H9 (cell line): Measurements from ENCODE around the gene RRAGD. TPM values are rescaled to one million over a fixed set of nuclear protein-coding genes. Genes with fewer than 3 reads are reported as not detected.

ENCODE experiments used
- DNase-seq: peaks from one replicate; pipeline ENCODE4 v3.0.0-alpha.2; 2017
- H2AFZ ChIP-seq: one replicate; pipeline ENCODE4 v1.6.1; 2013; ENCODE audit warnings: mild to moderate bottlenecking, low read length, control low read depth, moderate library complexity
- H2AK5ac ChIP-seq: 2 replicates; pipeline ENCODE4 v1.6.1; 2013; ENCODE audit warnings: low read length, control low read depth, mixed read lengths; ENCODE audit not compliant: insufficient read length
- H2BK120ac ChIP-seq: one replicate; pipeline ENCODE4 v1.6.1; 2013; ENCODE audit warnings: low read depth, mild to moderate bottlenecking, low read length, control low read depth, inconsistent platforms; ENCODE audit not compliant: poor library complexity, severe bottlenecking
- H2BK12ac ChIP-seq: 2 replicates; pipeline ENCODE4 v1.6.1; 2013; ENCODE audit warnings: low read length, control low read depth, mixed read lengths, low read depth; ENCODE audit not compliant: insufficient read length
- H2BK15ac ChIP-seq: 2 replicates; pipeline ENCODE4 v1.6.1; 2013; ENCODE audit warnings: low read depth, low read length, control low read depth
- H2BK20ac ChIP-seq: one replicate; pipeline ENCODE4 v1.6.1; 2013; ENCODE audit warnings: low read depth, mild to moderate bottlenecking, low read length, control low read depth, inconsistent platforms; ENCODE audit not compliant: poor library complexity, severe bottlenecking
- H2BK5ac ChIP-seq: 2 replicates; pipeline ENCODE4 v1.6.1; 2013; ENCODE audit warnings: low read length, control low read depth, mixed read lengths; ENCODE audit not compliant: insufficient read length
- H3K14ac ChIP-seq: 2 replicates; pipeline ENCODE4 v1.6.1; 2013; ENCODE audit warnings: low read length, control low read depth; ENCODE audit not compliant: insufficient read depth
- H3K18ac ChIP-seq: 2 replicates; pipeline ENCODE4 v1.6.1; 2013; ENCODE audit warnings: low read depth, mild to moderate bottlenecking, mixed read lengths, low read length, control low read depth; ENCODE audit not compliant: insufficient read length
- H3K23ac ChIP-seq: 2 replicates; pipeline ENCODE4 v1.6.1; 2013; ENCODE audit warnings: low read length, control low read depth, mixed read lengths, low read depth; ENCODE audit not compliant: insufficient read length
- H3K23me2 ChIP-seq: 2 replicates; pipeline ENCODE4 v1.6.1; 2013; ENCODE audit warnings: low read depth, mild to moderate bottlenecking, mixed read lengths, low read length, control low read depth; ENCODE audit not compliant: insufficient read length, poor library complexity, severe bottlenecking
- H3K27ac ChIP-seq: 2 replicates; pipeline ENCODE4 v1.5.1; 2013; ENCODE audit warnings: low read length, control low read depth, mixed read lengths, low read depth; ENCODE audit not compliant: insufficient read length
- H3K27me3 ChIP-seq: 2 replicates; pipeline ENCODE4 v1.6.1; 2013; ENCODE audit warnings: low read length, control low read depth, inconsistent platforms; ENCODE audit not compliant: insufficient read depth
- H3K4ac ChIP-seq: 2 replicates; pipeline ENCODE4 v1.6.1; 2013; ENCODE audit warnings: low read depth, mild to moderate bottlenecking, control low read depth, inconsistent platforms, low read length, moderate library complexity
- H3K4me1 ChIP-seq: 2 replicates; pipeline ENCODE4 v1.6.1; 2013; ENCODE audit warnings: low read length, control low read depth, inconsistent platforms; ENCODE audit not compliant: insufficient read depth
- H3K4me2 ChIP-seq: 2 replicates; pipeline ENCODE4 v1.6.1; 2013; ENCODE audit warnings: low read length, control low read depth, mixed read lengths; ENCODE audit not compliant: insufficient read length, insufficient read depth
- H3K56ac ChIP-seq: 2 replicates; pipeline ENCODE4 v1.6.1; 2013; ENCODE audit warnings: low read depth, mild to moderate bottlenecking, mixed read lengths, low read length, control low read depth; ENCODE audit not compliant: insufficient read length
- H3K79me1 ChIP-seq: 2 replicates; pipeline ENCODE4 v1.6.1; 2013; ENCODE audit warnings: low read depth, mild to moderate bottlenecking, moderate library complexity, low read length, control low read depth, inconsistent platforms; ENCODE audit not compliant: insufficient read depth, poor library complexity, severe bottlenecking
- H3K79me2 ChIP-seq: 2 replicates; pipeline ENCODE4 v1.6.1; 2013; ENCODE audit warnings: low read length, control low read depth, inconsistent platforms; ENCODE audit not compliant: insufficient read depth
- H3K9ac ChIP-seq: 2 replicates; pipeline ENCODE4 v1.6.1; 2013; ENCODE audit warnings: low read length, control low read depth, mixed read lengths; ENCODE audit not compliant: insufficient read length; ENCODE audit errors: extremely low read depth
- H3K9me3 ChIP-seq: one replicate; pipeline ENCODE4 v1.6.1; 2013; ENCODE audit warnings: low read depth, low read length, inconsistent platforms; ENCODE audit not compliant: control insufficient read depth
- H3T11ph ChIP-seq: one replicate; pipeline ENCODE4 v1.6.1; 2013; ENCODE audit warnings: mild to moderate bottlenecking, low read length, control low read depth, inconsistent platforms
- H4K20me1 ChIP-seq: one replicate; pipeline ENCODE4 v1.6.1; 2013; ENCODE audit not compliant: control insufficient read depth, insufficient read length, insufficient read depth
- H4K5ac ChIP-seq: 2 replicates; pipeline ENCODE4 v1.6.1; 2013; ENCODE audit warnings: low read depth, mild to moderate bottlenecking, mixed read lengths, low read length, control low read depth; ENCODE audit not compliant: insufficient read length
- H4K8ac ChIP-seq: replicated peaks from 2 replicates; pipeline ENCODE4 v1.6.1; 2013; ENCODE audit warnings: low read length, control low read depth, mixed read lengths, low read depth; ENCODE audit not compliant: insufficient read length
- H4K91ac ChIP-seq: 2 replicates; pipeline ENCODE4 v1.6.1; 2013; ENCODE audit warnings: low read depth, mild to moderate bottlenecking, moderate library complexity, mixed read lengths, low read length, control low read depth; ENCODE audit not compliant: insufficient read length
- H3K27ac Mint-ChIP-seq, 3 experiments: 2 replicates in 2 of 3; 3 replicates in 1 of 3; pipeline ENCODE4 v1.8.0; 2020 to 2021; ENCODE audit warnings: mixed read lengths in 3 of 3, mild to moderate bottlenecking in 1 of 3, moderate library complexity in 1 of 3
- H3K27me3 Mint-ChIP-seq: 2 replicates; pipeline ENCODE4 v1.8.0; 2021; ENCODE audit warnings: low read depth, mild to moderate bottlenecking, moderate library complexity, mixed read lengths
- H3K36me3 Mint-ChIP-seq, 3 experiments: 2 replicates in 2 of 3; 3 replicates in 1 of 3; pipeline ENCODE4 v1.8.0; 2020 to 2021; ENCODE audit warnings: low read depth in 3 of 3, mixed read lengths in 3 of 3; ENCODE audit not compliant: insufficient read depth in 1 of 3
- H3K4me1 Mint-ChIP-seq, 2 experiments: 2 replicates each; pipeline ENCODE4 v1.8.0; 2020; ENCODE audit warnings: mixed read lengths in 2 of 2
- H3K4me3 Mint-ChIP-seq, 2 experiments: 2 replicates in 1 of 2; 3 replicates in 1 of 2; pipeline ENCODE4 v1.8.0; 2020 to 2021; ENCODE audit warnings: mild to moderate bottlenecking in 2 of 2, mixed read lengths in 2 of 2, moderate library complexity in 1 of 2
- H3K9me3 Mint-ChIP-seq, 2 experiments: 2 replicates in 1 of 2; 3 replicates in 1 of 2; pipeline ENCODE4 v1.8.0; 2020; ENCODE audit warnings: mild to moderate bottlenecking in 2 of 2, mixed read lengths in 2 of 2, moderate library complexity in 1 of 2
- CTCF ChIP-seq: fragments of 200-600 bp; sonication (generic); conservative IDR thresholded peaks from 3 replicates; pipeline ENCODE4 v1.8.0; 2021; ENCODE audit warnings: antibody characterized with exemption, mild to moderate bottlenecking
- WGBS: extraction: QIAGEN DNeasy Blood & Tissue Kit; methylation state at CpG from one replicate; pipeline ENCODE4 v1.1.7; 2013; ENCODE audit warnings: missing lambda C conversion rate, low lambda C conversion rate, mixed read lengths; ENCODE audit not compliant: insufficient read length; ENCODE audit errors: extremely low coverage; 5-methylcytosine and 5-hydroxymethylcytosine counted together
- total RNA-seq: library from RNA; stranded (reverse); gene quantifications from 2 replicates; pipeline ENCODE4 v1.2.1, GENCODE V29; 2021

RRAGD gene
- total RNA-seq, 1 experiment from 2014 or later: 10.6 TPM

- no peak overlapping the region for H2BK120ac ChIP-seq
- H4K91ac ChIP-seq: no peak overlapping the region
- H3K18ac ChIP-seq: no peak overlapping the region
- Mint-ChIP-seq H3K27ac (no peak overlapping the region), H3K36me3 (no peaks in the 10 kb centered on the region), H3K9me3 (no peaks in the 10 kb centered on the region), H3K27me3 (peaks cover 76% of the 10 kb centered on the region), H3K4me1 (peaks cover 25 to 27% of the 10 kb centered on the region in 2 experiments), H3K4me3 (peak overlapping the region; percentile 64 to 85)
- no peak overlapping the region for H4K8ac ChIP-seq
- no peak overlapping the region for H2BK15ac ChIP-seq
- H3T11ph ChIP-seq: no peak overlapping the region
- peaks cover 7% of the 10 kb centered on the region for H3K23me2 ChIP-seq
- no peak overlapping the region for H2BK12ac ChIP-seq
- H4K5ac ChIP-seq: no peak overlapping the region
- no peak overlapping the region for H3K27ac ChIP-seq
- no peaks in the 10 kb centered on the region for H3K79me1 ChIP-seq
- no peak overlapping the region for H2BK20ac ChIP-seq
- H2BK5ac ChIP-seq: no peak overlapping the region
- no peak overlapping the region for H3K4ac ChIP-seq
- H3K27me3 ChIP-seq: no peaks in the 10 kb centered on the region; the same call in none of the 2 replicates
- no peaks in the 10 kb centered on the region for H3K4me1 ChIP-seq
- no peaks in the 10 kb centered on the region for H3K79me2 ChIP-seq
- no peaks in the 10 kb centered on the region for H4K20me1 ChIP-seq
- DNase-seq: no peak
- no peak for TF ChIP-seq CTCF
- no peak overlapping the region for H3K56ac ChIP-seq
- peak overlapping the region; percentile 1 for H3K9ac ChIP-seq
- H3K14ac ChIP-seq: peak overlapping the region; percentile 67; the same call in 1 of the 2 replicates
- no peak overlapping the region for H3K23ac ChIP-seq
- H2AK5ac ChIP-seq: no peak overlapping the region
- peak overlapping the region; percentile 45 for H3K4me2 ChIP-seq
- no CpG with 5 or more reads among the region's 80 CpGs for WGBS
- no peaks in the 10 kb centered on the region for H3K9me3 ChIP-seq
- H2AFZ ChIP-seq: no peak overlapping the region
These were observed 21.4 kb upstream of the RRAGD start for GRCh38 chr6:89433252-89434149.
